ENCODE data around the gene ATP2A2.
"Not testable (repeated sequence)": the region's sequence is repeated elsewhere in the genome, so short reads cannot be mapped to it uniquely, and the experiment has no call there.

The ATP2A2 gene

GRCh38 chr12:110317911-110318310 lies 36.9 kb downstream of the ATP2A2 start:
- H3K4me3 Mint-ChIP-seq = no peak overlapping the region
- no peaks in the 10 kb centered on the region for H3K9me3 Mint-ChIP-seq
- ATAC-seq (replicated peaks; ENCODE audit: extremely low read depth, poor library complexity, severe bottlenecking) (no peak), DNase-seq (ENCODE audit: low spot score in 2 of 2) (no peak)
- no peak overlapping the region for H3K27ac Mint-ChIP-seq (ENCODE audit: low read depth)
- peaks cover 19% of the 10 kb centered on the region for H3K4me1 Mint-ChIP-seq
- H3K36me3 Mint-ChIP-seq (ENCODE audit: insufficient read depth) = peaks cover 12% of the 10 kb centered on the region
- H3K27me3 Mint-ChIP-seq = no peaks in the 10 kb centered on the region

DNA sequence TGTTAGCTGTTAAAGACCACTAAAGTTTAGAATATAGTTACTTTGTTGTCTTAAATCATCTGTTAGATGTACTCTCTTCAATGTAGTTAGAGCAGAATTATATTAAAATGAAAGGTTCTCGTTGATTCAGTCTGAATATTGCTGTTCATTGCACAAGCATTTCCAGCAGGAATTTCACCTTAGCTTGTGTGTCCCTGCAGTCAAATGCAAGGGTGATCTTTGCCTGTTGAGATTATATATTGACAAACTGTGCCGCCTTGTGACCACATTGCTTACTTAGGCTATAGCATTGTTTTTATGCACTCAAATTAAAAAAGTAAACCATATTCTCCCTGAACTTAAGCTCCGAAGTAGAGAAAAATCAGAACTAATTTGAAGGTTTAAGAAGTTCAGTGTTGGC lies 39.5 kb downstream of the ATP2A2 start:
- Mint-ChIP-seq H3K27me3 (no peaks in the 10 kb centered on the region), H3K36me3 (ENCODE audit: insufficient read depth) (peaks cover 24% of the 10 kb centered on the region), H3K4me1 (peaks cover 11% of the 10 kb centered on the region), H3K27ac (ENCODE audit: low read depth) (no peak overlapping the region), H3K4me3 (no peak overlapping the region), H3K9me3 (no peaks in the 10 kb centered on the region)
- ATAC-seq (replicated peaks; ENCODE audit: extremely low read depth, poor library complexity, severe bottlenecking) (no peak), DNase-seq (ENCODE audit: low spot score in 2 of 2) (no peak)

DNA sequence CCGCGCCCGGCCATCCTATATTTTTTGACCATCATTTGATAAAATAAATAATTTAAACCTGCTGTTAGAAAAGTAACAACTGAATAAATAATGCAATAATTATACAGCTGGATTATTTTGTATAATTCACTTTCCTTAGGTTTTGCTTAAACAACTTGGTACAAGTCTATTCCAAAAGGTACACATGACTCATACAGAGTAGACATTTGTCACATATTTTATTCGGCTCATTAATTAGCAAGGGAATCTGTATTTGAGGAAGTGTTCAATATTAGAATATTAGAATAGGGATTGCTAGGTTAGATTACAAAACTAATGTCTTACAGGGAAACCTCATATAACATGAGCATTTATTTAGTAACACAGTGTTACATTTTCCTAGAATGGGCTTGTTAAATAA lies 48.7 kb downstream of the ATP2A2 start:
- H3K4me3 Mint-ChIP-seq = no peak overlapping the region
- H3K27ac Mint-ChIP-seq (ENCODE audit: low read depth) = no peak overlapping the region
- no peaks in the 10 kb centered on the region for H3K9me3 Mint-ChIP-seq
- ATAC-seq (replicated peaks; ENCODE audit: extremely low read depth, poor library complexity, severe bottlenecking) = no peak
- H3K27me3 Mint-ChIP-seq = no peaks in the 10 kb centered on the region
- peaks cover 74% of the 10 kb centered on the region for H3K36me3 Mint-ChIP-seq (ENCODE audit: insufficient read depth)
- DNase-seq (ENCODE audit: low spot score in 2 of 2) = no peak
- H3K4me1 Mint-ChIP-seq = peaks cover 10% of the 10 kb centered on the region

DNA sequence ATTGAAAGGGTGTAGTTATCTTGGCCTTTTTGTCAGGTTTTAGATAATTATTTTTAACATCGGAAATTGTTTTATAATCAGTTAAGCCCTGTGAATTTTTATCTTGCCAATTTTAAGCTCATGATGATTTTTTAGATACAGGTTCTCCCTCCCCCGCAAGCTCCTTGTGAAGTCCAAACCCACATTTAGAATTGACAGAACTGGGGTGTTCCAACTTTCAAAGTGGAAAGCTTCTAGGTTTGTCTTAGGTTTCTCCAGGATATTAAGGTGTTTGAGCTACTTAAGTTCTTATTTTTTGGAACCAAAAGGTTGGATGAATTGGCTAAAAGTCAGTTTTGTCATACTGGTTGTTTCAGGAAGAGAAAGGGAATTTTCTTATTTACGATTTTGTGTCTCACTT lies 49.1 kb downstream of the ATP2A2 start:
- ATAC-seq (replicated peaks; ENCODE audit: extremely low read depth, poor library complexity, severe bottlenecking) (no peak), DNase-seq (ENCODE audit: low spot score in 2 of 2) (no peak)
- Mint-ChIP-seq H3K9me3 (no peaks in the 10 kb centered on the region), H3K36me3 (ENCODE audit: insufficient read depth) (peaks cover 76% of the 10 kb centered on the region), H3K4me3 (no peak overlapping the region), H3K27ac (ENCODE audit: low read depth) (no peak overlapping the region), H3K27me3 (no peaks in the 10 kb centered on the region), H3K4me1 (peaks cover 10% of the 10 kb centered on the region)

GRCh38 chr12:110330544-110330943 lies 49.5 kb downstream of the ATP2A2 start:
- Mint-ChIP-seq H3K4me1 (peaks cover 10% of the 10 kb centered on the region), H3K4me3 (no peak overlapping the region), H3K27ac (ENCODE audit: low read depth) (no peak overlapping the region), H3K27me3 (no peaks in the 10 kb centered on the region), H3K36me3 (ENCODE audit: insufficient read depth) (peaks cover 76% of the 10 kb centered on the region), H3K9me3 (no peaks in the 10 kb centered on the region)
- ATAC-seq (replicated peaks; ENCODE audit: extremely low read depth, poor library complexity, severe bottlenecking) (no peak), DNase-seq (ENCODE audit: low spot score in 2 of 2) (no peak)

DNA sequence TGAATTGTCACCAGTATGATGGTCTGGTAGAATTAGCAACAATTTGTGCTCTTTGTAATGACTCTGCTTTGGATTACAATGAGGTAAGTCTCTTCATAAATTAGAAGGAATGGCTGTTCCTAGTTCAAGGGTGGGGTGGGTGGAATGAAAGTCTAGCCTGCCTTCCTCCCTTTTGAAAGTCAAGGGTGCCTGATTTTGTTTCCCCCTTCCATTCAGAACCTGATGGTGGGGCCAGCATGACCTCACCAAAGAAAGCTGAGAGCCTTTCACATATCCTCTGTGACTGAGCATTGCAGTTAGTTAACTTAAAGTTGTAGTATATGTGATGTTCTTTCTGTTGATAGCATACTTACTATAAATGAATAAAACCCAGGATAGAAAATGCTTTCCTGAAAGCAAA lies 52.2 kb downstream of the ATP2A2 start:
- H3K36me3 Mint-ChIP-seq (ENCODE audit: insufficient read depth) = peaks cover 53% of the 10 kb centered on the region
- no peak for DNase-seq (ENCODE audit: low spot score in 2 of 2)
- H3K9me3 Mint-ChIP-seq = no peaks in the 10 kb centered on the region
- H3K27me3 Mint-ChIP-seq = no peaks in the 10 kb centered on the region
- no peaks in the 10 kb centered on the region for H3K4me1 Mint-ChIP-seq
- no peak overlapping the region for H3K27ac Mint-ChIP-seq (ENCODE audit: low read depth)
- H3K4me3 Mint-ChIP-seq = no peak overlapping the region
- no peak for ATAC-seq (replicated peaks; ENCODE audit: extremely low read depth, poor library complexity, severe bottlenecking)

GRCh38 chr12:110335481-110336045 lies 54.5 kb downstream of the ATP2A2 start:
- Mint-ChIP-seq H3K36me3 (ENCODE audit: insufficient read depth) (peaks cover 63% of the 10 kb centered on the region), H3K27me3 (no peaks in the 10 kb centered on the region), H3K27ac (ENCODE audit: low read depth) (no peak overlapping the region), H3K4me3 (no peak overlapping the region), H3K9me3 (no peaks in the 10 kb centered on the region), H3K4me1 (no peaks in the 10 kb centered on the region)
- no peak for ATAC-seq (replicated peaks; ENCODE audit: extremely low read depth, poor library complexity, severe bottlenecking)
- no peak for DNase-seq (ENCODE audit: low spot score in 2 of 2)

- no peak overlapping the region for H3K4me3 Mint-ChIP-seq
- ATAC-seq (replicated peaks; ENCODE audit: extremely low read depth, poor library complexity, severe bottlenecking) (no peak), DNase-seq (ENCODE audit: low spot score in 2 of 2) (no peak)
- no peaks in the 10 kb centered on the region for H3K27me3 Mint-ChIP-seq
- no peaks in the 10 kb centered on the region for H3K9me3 Mint-ChIP-seq
- H3K36me3 Mint-ChIP-seq (ENCODE audit: insufficient read depth) = peaks cover 67% of the 10 kb centered on the region
- H3K4me1 Mint-ChIP-seq = no peaks in the 10 kb centered on the region
- H3K27ac Mint-ChIP-seq (ENCODE audit: low read depth) = peak overlapping the region; percentile 66
These were observed 57.1 kb downstream of the ATP2A2 start for GRCh38 chr12:110337912-110338710.

- Mint-ChIP-seq H3K36me3 (ENCODE audit: insufficient read depth) (peaks cover 69% of the 10 kb centered on the region), H3K9me3 (no peaks in the 10 kb centered on the region), H3K27ac (ENCODE audit: low read depth) (peak overlapping the region; percentile 66), H3K4me1 (no peaks in the 10 kb centered on the region), H3K4me3 (no peak overlapping the region), H3K27me3 (no peaks in the 10 kb centered on the region)
- ATAC-seq (replicated peaks; ENCODE audit: extremely low read depth, poor library complexity, severe bottlenecking) = no peak
- no peak for DNase-seq (ENCODE audit: low spot score in 2 of 2)
These were observed 57.7 kb downstream of the ATP2A2 start for GRCh38 chr12:110338754-110339153.

DNA sequence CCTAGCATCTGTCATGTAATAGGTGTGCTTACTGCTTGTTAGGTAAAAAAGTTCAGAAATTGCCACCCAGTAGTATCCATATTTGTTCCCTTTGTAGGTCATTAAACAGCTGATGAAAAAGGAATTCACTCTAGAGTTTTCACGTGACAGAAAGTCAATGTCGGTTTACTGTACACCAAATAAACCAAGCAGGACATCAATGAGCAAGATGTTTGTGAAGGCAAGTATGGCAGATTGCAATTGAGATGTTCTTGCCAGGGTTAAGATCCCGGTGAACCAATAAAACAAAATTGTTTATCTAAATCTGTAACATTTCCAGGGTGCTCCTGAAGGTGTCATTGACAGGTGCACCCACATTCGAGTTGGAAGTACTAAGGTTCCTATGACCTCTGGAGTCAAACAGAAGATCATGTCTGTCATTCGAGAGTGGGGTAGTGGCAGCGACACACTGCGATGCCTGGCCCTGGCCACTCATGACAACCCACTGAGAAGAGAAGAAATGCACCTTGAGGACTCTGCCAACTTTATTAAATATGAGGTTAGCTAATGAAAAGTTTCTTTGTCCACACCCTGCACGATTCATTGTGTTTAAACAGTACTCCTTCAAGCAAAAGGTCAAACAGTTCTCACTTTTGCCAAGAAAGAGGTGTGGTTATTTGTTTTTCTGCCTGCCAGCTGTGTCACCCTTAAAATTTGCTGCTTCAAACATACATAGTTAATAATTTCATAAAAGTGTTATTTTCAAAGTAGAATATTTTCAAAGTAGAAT lies 58.3 kb downstream of the ATP2A2 start:
- H3K4me3 Mint-ChIP-seq = no peak overlapping the region
- peaks cover 70% of the 10 kb centered on the region for H3K36me3 Mint-ChIP-seq (ENCODE audit: insufficient read depth)
- H3K27ac Mint-ChIP-seq (ENCODE audit: low read depth) = peak overlapping the region; percentile 66
- H3K4me1 Mint-ChIP-seq = no peaks in the 10 kb centered on the region
- no peaks in the 10 kb centered on the region for H3K9me3 Mint-ChIP-seq
- no peaks in the 10 kb centered on the region for H3K27me3 Mint-ChIP-seq
- no peak for DNase-seq (ENCODE audit: low spot score in 2 of 2)
- no peak for ATAC-seq (replicated peaks; ENCODE audit: extremely low read depth, poor library complexity, severe bottlenecking)

DNA sequence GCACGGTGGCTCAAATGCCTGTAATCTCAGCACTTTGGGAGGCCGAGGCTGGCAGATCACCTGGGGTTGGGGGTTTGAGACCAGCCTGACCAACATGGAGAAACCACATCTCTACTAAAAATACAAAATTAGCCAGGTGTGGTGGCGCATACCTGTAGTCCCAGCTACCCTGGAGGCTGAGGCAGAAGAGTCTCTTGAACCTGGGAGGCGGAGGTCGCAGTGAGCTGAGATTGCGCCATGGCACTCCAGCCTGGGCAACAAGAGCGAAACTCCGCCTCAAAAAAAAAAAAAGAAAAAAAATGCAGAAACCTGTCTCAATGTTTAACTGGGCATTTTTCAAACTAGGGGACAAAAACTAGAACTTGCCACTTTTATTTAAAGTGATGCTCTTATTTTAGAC lies 59.2 kb downstream of the ATP2A2 start:
- DNase-seq (ENCODE audit: low spot score in 2 of 2); H3K27me3 Mint-ChIP-seq; H3K4me1 Mint-ChIP-seq; H3K27ac Mint-ChIP-seq (ENCODE audit: low read depth); H3K9me3 Mint-ChIP-seq; ATAC-seq (replicated peaks; ENCODE audit: extremely low read depth, poor library complexity, severe bottlenecking); H3K4me3 Mint-ChIP-seq: not testable (repeated sequence)
- peaks cover 69% of the 10 kb centered on the region for H3K36me3 Mint-ChIP-seq (ENCODE audit: insufficient read depth)

DNA sequence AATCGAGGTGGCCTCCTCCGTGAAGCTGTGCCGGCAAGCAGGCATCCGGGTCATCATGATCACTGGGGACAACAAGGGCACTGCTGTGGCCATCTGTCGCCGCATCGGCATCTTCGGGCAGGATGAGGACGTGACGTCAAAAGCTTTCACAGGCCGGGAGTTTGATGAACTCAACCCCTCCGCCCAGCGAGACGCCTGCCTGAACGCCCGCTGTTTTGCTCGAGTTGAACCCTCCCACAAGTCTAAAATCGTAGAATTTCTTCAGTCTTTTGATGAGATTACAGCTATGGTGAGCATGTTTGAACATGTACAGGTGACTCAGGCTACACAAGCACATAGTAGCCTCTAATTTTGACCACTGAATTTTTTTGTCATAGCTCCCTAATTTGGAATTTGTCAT lies 59.7 kb downstream of the ATP2A2 start:
- Mint-ChIP-seq H3K9me3 (no peaks in the 10 kb centered on the region), H3K36me3 (ENCODE audit: insufficient read depth) (peaks cover 69% of the 10 kb centered on the region), H3K4me3 (no peak overlapping the region), H3K4me1 (no peaks in the 10 kb centered on the region), H3K27me3 (no peaks in the 10 kb centered on the region), H3K27ac (ENCODE audit: low read depth) (no peak overlapping the region)
- no peak for DNase-seq (ENCODE audit: low spot score in 2 of 2)
- ATAC-seq (replicated peaks; ENCODE audit: extremely low read depth, poor library complexity, severe bottlenecking) = no peak

DNA sequence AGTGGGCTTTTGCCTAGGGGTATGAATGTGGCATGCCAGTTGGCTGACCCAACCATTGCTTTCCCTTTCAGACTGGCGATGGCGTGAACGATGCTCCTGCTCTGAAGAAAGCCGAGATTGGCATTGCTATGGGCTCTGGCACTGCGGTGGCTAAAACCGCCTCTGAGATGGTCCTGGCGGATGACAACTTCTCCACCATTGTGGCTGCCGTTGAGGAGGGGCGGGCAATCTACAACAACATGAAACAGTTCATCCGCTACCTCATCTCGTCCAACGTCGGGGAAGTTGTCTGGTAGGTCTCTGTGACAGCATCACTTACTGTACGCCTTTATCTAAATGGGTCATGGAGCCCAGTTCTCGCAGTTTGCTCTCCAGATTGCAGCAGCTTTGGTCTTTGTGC lies 61.1 kb downstream of the ATP2A2 start:
- Mint-ChIP-seq H3K9me3 (no peaks in the 10 kb centered on the region), H3K36me3 (ENCODE audit: insufficient read depth) (peaks cover 81% of the 10 kb centered on the region), H3K27me3 (no peaks in the 10 kb centered on the region), H3K27ac (ENCODE audit: low read depth) (no peak overlapping the region), H3K4me3 (no peak overlapping the region), H3K4me1 (no peaks in the 10 kb centered on the region)
- ATAC-seq (replicated peaks; ENCODE audit: extremely low read depth, poor library complexity, severe bottlenecking) (no peak), DNase-seq (ENCODE audit: low spot score in 2 of 2) (no peak)
